Thyroid gland (tissue), 4 donors: ENCODE data around the gene ISCA1.

ENCODE experiments used
- POLR2A ChIP-seq, 2 donors: fragments of 450-650 bp; IDR thresholded peaks; one replicate each; pipeline ENCODE4 v1.6.1; 2017; ENCODE audit warnings: antibody characterized with exemption in 2 of 2, mild to moderate bottlenecking in 2 of 2, moderate library complexity in 1 of 2
- TF ChIP-seq, protein P1 (sequence below), 6 experiments: fragments of 200-600 bp in 3 of 6; fragments of 450-650 bp in 3 of 6; sonication (generic) in 3 of 6; IDR thresholded peaks; one replicate each; pipeline ENCODE4 v1.5.1; 2016 to 2019; ENCODE audit warnings: antibody characterized with exemption in 6 of 6, mild to moderate bottlenecking in 2 of 6, inconsistent platforms in 1 of 6, moderate library complexity in 1 of 6

DNA sequence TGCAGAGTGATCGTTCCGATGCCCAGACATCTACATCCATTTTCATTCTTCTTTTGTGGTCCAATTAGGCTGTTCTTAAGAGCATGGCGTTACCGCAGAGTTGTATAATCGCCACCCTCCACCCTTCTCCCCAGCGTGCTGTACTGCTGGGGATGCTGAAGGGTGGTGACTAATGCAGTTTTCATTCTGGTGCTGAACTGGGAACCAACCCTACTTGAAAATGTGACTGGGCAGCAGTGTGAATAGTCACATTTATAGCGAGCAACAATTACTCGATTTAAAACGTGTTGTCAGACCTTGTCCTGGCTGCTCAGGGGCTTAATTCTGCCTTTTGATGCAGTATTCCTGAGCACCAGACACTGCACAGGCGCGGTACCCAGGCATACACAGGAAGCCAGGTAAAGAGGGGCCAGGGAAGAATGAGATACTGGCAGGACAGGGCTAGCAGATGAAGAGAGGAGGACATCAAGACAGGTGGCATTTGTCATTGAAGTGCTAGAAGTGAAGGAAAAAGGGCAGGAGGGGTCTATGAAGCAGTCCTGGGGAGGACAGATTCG is 719 bp upstream of the ISCA1 start:
- TF ChIP-seq, protein P1, sequence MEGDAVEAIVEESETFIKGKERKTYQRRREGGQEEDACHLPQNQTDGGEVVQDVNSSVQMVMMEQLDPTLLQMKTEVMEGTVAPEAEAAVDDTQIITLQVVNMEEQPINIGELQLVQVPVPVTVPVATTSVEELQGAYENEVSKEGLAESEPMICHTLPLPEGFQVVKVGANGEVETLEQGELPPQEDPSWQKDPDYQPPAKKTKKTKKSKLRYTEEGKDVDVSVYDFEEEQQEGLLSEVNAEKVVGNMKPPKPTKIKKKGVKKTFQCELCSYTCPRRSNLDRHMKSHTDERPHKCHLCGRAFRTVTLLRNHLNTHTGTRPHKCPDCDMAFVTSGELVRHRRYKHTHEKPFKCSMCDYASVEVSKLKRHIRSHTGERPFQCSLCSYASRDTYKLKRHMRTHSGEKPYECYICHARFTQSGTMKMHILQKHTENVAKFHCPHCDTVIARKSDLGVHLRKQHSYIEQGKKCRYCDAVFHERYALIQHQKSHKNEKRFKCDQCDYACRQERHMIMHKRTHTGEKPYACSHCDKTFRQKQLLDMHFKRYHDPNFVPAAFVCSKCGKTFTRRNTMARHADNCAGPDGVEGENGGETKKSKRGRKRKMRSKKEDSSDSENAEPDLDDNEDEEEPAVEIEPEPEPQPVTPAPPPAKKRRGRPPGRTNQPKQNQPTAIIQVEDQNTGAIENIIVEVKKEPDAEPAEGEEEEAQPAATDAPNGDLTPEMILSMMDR (IDR thresholded peaks at IDR 0.05), result no peak
- TF ChIP-seq POLR2A (IDR thresholded peaks at IDR 0.05), result no peak
